CD4-positive, alpha-beta T cell treated with Interleukin-6 at 100 ng/mL for 8 hours (primary cell): Measurements from ENCODE around the gene TXK.

Experiments
- DNase-seq: peaks from one replicate; pipeline ENCODE4 v3.0.0-alpha.2; 2020; ENCODE audit warnings: mixed read lengths, low spot score

The TXK gene

DNA sequence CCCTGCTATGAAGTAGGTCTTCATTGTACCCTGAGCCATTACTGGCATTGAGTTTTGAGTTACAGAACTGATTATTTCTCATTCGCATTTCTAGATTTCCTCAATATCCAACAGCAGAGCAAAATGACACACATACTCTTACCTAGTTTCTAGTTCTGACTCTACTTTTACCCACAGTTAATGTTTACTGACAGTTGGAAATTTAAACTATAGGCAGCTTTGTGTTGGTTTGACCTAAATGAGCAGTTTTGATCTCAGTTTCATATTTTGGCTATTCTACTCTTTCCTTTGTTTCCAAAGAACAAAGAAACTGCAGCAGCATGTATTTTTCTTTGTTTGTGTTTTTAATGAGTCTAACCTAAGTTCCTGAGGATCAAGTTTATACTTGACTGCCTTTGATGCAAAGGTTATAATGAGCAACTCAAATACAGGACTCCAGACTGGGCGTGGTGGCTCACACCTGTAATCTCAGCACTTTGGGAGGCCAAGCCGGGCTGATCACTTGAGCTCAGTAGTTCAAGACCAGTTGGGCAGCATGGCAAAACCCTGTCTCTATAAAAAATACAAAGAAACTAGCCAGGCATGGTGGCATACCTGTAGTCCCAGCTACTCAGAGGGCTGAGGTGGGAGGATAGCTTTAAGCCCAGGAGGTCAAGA, 30.4 kb downstream of the TXK start:
- DNase-seq: no peak

DNA sequence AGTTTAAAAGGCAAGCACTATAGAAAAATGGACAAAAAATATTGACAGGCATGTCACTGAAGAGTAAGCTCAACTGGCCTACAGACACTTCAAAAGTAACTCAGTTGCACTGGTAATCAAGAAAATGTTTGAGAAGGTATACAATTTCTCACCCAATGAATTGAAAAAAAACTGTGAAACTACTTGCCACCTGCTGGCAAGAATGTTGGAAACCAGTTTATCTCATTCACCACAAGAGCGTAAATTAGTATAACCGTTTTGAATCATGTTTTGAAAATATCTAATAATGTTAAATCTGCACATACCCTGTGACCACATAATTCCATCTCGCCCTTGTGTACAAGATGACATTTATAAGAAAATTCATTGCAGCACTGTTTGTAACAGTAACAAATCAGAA, 31.7 kb downstream of the TXK start:
- DNase-seq: no peak

DNA sequence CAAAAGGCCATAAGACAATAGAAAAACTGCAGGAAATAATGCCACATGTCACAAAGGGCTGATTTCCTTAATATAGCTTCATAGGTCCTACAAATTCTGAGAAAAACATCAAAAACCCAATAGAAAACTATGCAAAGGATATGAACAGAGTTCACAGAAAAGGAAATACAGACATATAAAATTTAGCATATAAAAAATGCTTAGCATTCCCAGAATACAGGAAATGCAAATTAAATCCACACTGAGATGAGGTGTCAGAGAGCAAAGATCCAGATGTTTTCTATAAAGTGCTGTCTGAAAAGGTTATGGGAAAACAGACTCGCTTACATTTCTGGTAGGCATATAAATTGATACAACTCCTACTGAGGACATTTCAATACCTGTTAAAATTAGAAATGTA, 33.8 kb downstream of the TXK start:
- no peak for DNase-seq

DNA sequence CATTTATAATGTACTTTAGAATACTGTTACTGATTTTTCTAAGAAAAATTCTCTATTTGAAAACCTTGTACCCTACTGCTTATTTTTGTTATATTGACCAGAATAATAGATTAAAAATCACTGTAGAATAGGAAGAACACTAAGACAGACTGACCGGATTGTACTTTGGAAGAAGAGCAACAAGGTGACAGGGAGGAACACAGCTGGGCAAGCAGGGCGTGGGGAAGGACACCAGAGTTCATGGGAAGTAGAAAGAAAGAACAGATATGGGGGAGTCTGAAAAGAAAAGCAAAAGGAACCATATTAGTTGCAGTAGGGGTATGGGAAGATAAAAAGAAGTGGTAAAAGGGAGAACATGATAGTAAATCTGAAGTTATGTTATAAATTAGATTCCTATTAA, 38.6 kb downstream of the TXK start:
- no peak for DNase-seq

DNA sequence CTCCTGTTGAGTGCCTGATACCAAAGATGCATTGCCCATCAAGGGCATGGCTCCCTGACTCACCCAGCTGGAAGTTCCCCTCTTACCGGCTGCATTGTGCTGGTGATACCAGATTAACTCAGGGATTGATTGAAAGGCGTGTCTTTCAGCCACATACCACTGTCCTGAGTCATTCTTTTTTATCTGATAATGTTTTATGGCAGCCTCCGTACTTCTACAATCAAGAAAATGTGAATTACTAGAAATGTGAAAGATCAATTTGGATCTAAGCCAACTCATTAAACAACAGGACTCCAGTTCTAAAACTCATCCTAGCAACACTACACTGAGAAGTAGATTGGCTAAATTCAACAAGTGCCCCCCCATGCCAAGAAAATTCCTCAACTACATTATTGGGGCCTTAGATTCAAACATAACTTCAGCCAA, 40.0 kb downstream of the TXK start:
- DNase-seq: no peak

DNA sequence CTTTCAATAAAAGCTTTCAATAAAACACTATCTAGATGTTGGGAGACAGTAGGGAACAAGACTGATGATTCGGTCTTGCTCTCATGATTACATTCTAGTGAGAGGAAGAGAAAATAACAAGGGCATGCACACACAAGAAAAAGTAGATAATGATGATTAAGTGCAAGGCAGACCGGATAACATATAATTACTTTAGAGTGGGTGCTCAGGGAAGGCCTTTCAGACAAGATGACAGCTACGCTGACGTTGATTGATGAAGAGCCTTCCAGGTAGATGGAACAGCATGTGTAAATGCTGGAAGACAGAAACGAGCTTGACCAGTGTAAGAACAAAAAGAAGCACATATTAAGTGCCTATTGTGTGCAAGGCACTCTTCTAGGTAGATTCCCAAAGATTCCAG, 43.4 kb downstream of the TXK start:
- no peak for DNase-seq

DNA sequence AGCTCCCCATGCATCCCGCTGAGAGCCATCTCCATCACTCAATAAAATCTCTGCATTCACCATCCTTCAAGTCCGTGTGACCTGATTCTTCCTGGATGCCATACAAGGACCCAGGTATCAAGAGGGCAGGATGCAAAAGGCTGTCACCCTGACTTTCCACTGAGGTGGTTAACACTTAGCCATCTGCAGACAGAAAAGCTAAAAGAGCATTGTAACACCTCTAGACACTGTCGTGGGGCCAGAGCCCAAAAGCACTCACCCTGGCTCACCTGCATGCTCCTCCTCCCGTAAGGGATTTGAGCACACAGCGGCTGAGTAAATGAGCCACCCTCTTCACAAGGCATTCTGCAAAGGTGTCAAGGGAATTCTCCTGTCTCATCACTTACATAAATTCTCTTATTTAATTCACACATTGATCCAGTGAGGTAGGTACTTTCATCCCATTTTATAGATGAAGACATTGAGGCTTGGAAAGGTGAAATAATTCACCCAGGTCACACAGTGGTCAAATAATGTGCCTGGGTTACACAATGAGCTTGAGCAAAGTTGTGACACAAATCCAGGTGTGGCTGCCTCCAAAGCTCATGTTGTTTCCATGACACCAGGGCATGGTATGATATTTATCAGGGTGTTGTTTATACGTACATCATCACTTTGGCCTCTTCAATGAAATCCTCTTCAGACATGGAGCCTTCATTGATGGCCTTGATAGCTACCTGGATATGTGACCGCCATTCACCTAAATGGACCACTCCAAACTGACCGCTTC, 48.0 kb downstream of the TXK start:
- no peak for DNase-seq

DNA sequence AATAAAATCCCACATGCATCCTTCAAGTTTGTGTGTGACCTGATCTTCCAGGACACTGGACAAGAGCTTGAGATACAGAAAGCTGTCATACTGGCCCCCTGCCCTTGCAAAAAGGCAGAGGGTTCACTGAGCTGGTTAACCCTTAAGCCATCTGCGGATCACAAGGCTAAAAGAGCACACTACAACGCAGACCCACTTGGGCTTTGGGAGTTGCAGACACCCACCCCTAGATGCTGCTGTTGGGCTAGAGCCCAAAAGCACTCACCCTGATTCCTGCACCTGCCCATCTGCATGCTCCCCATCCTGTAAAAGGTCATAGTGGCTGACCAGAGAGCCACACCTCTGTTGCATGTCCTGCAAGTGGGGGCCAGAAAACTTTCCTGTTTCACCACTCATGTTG, 51.1 kb downstream of the TXK start:
- no peak for DNase-seq

DNA sequence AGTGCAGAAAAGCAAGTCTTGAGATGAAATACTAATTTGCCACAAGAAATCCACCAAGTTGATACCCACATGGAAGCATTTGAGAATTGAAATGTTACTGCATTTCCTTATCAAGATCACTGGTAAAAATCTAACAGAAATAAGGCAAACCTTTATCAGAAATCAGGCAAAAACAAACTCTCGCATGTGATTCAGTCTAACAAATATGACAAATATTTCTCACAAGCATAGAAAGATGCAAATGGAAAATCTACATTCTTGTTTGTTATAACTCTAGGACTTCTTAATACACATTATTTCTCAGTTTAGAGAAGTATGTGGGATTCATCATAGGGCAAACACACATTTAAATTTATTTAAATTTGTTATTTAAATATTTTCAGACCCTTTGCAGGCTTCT, 52.9 kb downstream of the TXK start:
- no peak for DNase-seq

DNA sequence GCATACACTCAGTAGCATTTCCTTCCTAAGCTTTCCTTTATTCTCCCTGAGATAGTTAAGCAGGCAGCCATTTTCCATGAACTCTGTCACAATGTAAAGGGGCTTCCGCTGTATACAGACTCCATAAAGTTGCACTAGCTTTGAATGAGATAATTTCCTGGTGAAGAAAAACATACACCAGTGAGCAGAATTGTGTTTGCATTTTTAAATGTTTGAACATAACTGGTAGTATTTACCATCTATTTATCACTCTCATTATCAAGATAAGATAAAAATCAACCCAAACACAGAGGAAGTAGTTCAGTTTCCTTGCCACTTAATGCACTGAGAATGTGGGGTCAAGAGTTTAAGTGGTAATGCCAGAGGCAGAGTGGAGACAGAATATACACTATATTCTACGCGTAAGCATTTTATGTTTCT, 54.1 kb downstream of the TXK start:
- no peak for DNase-seq

DNA sequence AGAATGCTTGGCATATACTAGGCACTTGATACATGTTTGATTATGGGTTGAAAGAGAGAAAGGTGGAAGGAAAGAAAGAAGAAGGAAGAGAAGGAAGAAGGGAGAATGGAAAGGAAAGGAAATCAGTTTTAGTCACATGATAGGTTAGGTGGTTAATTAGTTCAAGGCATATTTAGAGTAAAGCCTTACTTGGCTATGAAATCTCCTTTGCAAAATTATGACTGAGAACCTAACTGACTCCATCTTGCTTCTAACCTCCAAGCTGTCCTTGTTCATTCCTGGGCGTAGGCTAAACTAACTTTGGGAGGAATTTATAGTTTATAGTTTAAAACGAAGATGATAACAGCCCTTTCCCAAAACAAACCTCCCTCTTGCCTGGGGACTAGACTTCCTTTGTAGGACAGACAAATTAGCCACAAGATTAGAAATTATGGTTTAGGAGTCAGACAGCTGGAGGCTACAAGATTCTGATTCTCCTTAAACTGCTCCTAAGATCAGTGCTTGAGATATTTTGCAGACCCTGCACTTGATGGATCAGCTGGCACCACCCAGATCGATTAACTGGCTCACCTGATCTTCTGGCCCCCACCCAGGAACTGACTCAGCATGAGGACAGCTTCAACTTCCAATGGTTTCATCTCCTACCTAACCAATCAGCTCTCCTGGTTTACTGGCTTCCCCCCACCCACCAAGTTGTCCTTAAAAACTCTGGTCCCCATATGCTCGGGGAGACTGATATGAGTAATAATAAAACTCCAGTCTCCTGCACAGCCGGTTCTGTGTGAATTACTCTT, 55.0 kb downstream of the TXK start:
- no peak for DNase-seq

DNA sequence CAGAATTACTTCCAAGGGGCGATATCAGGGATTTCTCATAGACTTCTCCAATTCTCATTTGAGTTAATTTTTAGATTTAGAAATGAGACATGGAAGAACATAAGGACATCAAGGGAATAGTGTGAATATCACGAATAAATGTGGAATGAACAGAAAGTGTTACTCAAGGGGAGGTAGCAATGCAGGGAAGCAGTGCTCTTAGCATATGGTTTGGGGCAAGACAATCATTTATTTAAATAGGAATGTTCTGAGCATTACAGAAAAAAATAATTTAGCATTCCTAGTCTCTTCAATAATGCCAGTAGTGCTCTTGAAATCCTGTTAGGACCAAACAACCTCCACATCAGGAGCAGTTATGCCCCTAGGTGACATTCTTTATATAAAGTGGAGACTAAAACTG, 55.6 kb downstream of the TXK start:
- DNase-seq: no peak

DNA sequence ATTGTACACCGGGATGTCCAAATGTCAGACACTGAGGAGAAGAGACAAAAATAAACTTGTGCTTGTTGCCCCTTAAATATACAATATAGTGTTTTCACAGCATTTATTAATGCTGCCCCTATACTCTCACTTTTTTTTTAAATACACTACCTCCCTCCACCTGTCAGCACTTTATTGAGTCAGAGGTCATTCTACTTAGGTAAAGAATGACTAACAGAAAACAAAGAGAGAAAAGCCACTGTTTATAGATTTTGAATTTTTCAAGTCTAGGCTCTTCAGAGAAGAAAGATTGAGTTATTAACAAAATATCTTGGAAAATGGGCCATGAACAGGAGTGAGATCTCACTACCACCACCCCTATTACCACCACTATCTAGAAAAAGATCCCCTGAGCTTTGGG, 59.4 kb downstream of the TXK start:
- DNase-seq: no peak

DNA sequence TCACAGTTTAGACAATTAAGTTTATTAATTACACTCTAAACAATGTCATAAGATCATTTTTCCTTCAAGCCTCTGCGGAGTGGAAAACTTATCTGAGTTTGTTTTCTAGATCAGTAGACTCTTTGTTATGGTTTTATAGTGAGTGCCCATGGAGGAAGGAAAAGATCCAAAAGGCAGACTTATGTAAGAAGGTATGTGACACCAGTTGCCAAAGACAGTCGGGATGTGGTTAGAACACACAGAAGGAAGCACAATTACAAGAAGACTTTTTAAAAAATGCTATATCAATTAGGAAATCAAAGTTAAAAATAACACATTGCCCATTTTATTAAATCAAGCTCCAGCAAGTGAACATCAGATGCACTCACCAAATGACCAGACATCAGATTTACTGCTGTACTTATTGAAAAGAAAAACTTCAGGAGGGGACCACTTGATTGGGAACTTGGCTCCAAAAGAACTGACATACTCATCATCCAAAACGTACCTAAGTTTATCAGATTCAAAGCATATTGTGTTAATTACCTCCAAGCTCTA, 60.4 kb downstream of the TXK start:
- DNase-seq: no peak

DNA sequence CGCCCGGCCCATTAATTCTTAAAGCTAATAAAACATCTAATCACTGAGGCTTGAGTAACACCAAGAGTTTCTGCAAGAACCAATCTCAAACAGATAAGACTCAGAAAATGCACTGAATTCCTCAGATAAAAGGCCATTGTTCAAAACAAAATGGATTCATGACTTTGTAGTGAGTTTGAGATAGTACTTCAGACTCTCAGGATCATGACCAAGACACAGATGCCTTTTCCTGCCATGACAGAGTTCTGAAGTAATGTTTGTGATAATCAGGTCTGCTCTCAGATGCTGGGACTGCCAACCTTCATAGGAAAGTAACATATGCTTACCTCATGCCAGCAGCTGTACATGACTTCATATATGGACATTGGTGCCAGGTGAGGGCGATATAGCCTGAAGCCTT, 62.9 kb downstream of the TXK start:
- no peak for DNase-seq

DNA sequence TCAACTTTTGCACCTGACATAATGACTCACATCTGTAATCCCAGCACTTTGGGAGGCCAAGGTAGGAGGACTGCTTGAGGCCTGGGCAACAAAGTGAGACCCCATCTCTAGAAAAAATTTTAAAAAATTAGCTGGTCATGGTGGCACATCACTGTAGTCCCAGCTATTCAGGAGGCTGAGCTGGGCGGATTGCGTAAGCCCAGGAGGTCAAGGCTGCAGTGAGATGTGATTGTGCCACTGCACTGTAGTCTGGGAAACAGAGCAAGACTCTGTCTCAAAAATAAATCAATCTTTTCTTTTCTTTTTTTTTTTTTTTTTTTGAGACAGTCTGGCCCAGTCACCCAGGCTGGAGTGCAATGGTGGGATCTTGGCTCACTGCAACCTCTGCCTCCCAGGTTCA, 65.0 kb downstream of the TXK start:
- no peak for DNase-seq

DNA sequence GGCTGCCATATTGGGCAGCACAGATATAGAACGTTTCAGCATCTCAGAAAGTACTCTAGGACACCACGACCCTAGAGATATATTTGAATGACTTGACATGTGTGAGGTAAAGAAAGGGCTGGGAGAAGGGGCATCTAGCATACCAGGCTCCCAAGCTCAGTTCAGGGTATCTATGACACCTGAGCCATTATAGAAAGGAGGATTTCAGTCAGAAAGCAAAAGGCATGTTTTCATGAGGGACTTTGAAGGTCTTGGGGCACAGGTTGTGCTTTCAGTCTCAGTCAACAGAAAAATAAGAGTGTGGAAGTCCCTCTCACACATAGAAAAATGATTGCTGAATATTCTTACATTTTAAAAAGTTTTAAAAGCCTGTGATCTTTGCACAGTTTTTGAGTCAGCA, 65.9 kb downstream of the TXK start:
- no peak for DNase-seq

DNA sequence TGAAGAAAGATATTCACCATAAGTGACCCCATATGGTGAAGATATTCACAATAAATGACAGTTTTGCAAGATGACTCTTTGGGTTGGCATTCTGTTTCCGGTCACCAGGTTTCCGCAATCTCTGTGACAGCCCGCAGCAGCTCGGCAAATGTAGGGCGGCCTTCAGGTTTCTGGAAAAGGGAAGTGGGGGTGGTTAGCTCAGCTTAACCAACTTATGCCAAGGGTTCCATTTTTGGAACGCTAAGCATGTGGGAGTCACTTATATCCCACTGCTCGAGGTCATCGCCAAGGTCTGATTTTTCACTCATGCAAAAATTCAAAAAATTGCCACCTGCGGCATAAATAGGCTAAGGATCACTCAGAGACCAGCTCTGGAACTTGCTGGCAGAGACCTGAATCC, 66.5 kb downstream of the TXK start:
- DNase-seq: no peak

DNA sequence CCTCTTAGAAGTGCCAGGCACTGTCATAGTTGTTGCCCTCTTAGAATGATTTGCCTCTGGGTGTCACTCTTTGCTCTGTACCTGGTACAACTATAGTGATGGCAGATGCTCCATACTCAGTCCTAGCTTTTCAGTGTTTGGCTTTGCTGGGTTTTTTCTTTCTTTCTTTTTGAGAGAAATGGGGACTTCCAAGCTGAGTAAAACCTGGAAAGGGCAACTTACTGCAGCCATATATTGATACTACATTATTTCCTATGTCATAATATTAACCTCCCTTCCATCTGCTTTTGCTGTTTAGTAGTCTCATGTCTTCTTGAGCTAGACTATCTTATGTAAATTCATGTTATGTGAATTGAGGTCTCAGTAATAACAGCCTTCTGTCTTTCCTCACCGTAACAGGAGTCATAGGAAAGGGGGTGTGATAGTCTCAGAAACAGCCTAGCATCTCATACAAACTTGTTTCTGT, 68.4 kb downstream of the TXK start:
- no peak for DNase-seq

DNA sequence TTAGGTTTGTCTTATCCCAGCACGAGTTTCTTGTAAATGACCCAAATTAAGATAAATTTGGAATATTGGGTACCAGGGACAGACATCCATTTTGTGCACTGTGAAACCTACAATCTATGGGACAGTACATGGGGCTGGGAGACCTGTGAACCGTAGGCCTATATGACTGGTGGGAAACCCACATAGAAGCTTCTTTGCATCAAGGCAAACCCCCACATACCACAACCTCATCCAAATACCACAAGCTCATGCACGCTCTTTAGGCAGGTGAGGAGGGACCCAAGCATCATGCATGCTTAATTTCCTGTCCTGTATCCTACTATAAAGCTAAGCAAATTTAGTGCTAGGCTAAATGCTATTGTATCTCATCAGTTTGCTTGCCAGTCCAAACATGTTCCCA, 69.7 kb downstream of the TXK start:
- no peak for DNase-seq

DNA sequence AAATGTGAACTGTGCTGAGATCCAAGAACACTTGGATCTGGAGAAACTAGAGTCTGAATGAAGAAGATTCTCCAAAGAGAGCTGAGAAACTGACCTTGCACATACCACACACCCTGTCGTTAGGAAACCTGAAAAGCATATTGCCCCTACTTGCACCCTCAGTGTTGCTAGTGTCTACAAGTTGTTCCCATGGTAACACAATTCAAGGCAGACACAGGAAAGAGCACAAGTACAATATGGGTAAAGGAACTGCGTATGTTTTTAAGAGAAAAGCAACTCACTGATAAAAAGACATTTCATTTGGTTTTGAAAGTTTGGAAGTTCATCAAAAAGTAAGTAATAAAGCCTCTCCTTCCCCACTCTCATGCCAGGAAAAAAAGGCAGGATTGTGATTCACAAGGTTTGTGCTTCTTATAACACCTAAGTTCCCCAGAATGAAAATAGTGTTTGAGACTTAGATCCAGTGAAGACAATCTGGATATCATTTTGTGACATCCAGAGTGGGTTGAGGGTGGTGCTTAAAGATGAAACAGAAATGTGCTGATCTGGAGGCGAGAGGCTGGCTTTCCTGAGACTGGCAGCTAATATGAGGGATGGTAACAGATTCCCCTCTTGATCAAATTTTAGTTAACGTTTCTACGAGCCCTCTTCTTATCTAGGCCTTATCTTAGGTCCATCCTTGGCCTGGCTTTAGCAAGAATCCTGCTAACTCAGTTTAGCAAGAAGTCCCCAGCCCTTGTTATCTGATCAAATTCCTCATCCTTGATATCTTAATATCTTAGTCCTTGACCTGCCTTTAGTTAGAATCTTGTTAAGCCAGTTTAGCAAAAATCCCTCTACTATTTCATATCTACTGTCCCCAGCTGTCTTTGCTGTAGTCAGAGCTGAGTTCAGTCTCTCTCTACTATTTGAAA, 75.2 kb downstream of the TXK start:
- no peak for DNase-seq

DNA sequence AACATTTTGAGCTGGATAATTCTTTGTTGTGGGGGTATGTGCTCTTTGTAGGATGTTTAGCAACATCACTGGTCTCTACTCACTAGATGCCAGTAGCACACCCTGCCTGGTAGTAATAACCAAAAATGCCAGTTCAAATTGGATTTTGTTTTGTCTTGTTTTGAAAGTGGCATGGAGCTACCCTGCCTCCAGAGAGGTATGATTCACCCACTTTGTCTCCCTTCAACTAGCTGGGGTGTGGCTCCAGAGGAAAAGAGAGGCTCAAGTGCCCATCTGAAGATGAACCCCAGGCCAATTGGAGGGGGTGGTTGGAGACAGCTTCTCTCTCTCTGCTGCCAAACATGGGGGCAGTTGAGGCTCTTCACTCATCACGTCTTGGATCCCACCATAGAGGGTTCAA, 83.0 kb downstream of the TXK start:
- DNase-seq: no peak
